Omental fat pad (tissue), 4 donors: ENCODE data around the gene IFT43. TPM values are rescaled to one million over a fixed set of nuclear protein-coding genes. Genes with fewer than 3 reads are reported as not detected.

Experiments
- ATAC-seq: fragments of 150-250 bp; one replicate; pipeline ENCODE4 v1.9.1; 2016; ENCODE audit warnings: mild to moderate bottlenecking, moderate library complexity; ENCODE audit not compliant: low FRiP score
- DNase-seq: peaks from one replicate; pipeline ENCODE4 v3.0.0-alpha.2; 2019; ENCODE audit warnings: low spot score
- total RNA-seq, 4 donors: library from RNA; depleted of rRNA; stranded (reverse); fragments of >200 nt; gene quantifications; one replicate each; pipeline ENCODE4 v1.1.0, GENCODE V29; 2016
- TF ChIP-seq, protein P1 (sequence below), 3 donors: fragments of 450-650 bp; IDR thresholded peaks; one replicate each; pipeline ENCODE4 v1.5.1; 2016 to 2017; ENCODE audit warnings: antibody characterized with exemption in 3 of 3, mild to moderate bottlenecking in 3 of 3, moderate library complexity in 2 of 3

IFT43 gene
- total RNA-seq, 4 donors from 2014 or later, result 28.7 to 38.8 (median 32.4) TPM

GRCh38 chr14:75984674-75985073, 889 bp upstream of the IFT43 start:
- ATAC-seq, result no peak
- DNase-seq, result no peak
- TF ChIP-seq, protein P1, sequence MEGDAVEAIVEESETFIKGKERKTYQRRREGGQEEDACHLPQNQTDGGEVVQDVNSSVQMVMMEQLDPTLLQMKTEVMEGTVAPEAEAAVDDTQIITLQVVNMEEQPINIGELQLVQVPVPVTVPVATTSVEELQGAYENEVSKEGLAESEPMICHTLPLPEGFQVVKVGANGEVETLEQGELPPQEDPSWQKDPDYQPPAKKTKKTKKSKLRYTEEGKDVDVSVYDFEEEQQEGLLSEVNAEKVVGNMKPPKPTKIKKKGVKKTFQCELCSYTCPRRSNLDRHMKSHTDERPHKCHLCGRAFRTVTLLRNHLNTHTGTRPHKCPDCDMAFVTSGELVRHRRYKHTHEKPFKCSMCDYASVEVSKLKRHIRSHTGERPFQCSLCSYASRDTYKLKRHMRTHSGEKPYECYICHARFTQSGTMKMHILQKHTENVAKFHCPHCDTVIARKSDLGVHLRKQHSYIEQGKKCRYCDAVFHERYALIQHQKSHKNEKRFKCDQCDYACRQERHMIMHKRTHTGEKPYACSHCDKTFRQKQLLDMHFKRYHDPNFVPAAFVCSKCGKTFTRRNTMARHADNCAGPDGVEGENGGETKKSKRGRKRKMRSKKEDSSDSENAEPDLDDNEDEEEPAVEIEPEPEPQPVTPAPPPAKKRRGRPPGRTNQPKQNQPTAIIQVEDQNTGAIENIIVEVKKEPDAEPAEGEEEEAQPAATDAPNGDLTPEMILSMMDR (IDR thresholded peaks at IDR 0.05), result no peak

- TF ChIP-seq, protein P1 (IDR thresholded peaks at IDR 0.05), result no peak
Measured at GRCh38 chr14:75986439-75986765, 839 bp downstream of the IFT43 start.

GRCh38 chr14:75987201-75987970, 1.8 kb downstream of the IFT43 start:
- ATAC-seq, result no peak
- TF ChIP-seq, protein P1 (IDR thresholded peaks at IDR 0.05), result no peak

More at GRCh38 chr14:75986439-75986765, 839 bp downstream of the IFT43 start:
- no peak for DNase-seq
- no peak for ATAC-seq

GRCh38 chr14:75989134-75989533, 3.6 kb downstream of the IFT43 start:
- TF ChIP-seq, protein P1 (IDR thresholded peaks at IDR 0.05), result no peak
- ATAC-seq, result peak; percentile 53
- DNase-seq, result no peak

More at GRCh38 chr14:75987201-75987970, 1.8 kb downstream of the IFT43 start:
- no peak for DNase-seq

- no peak for DNase-seq
- ATAC-seq, result no peak
- TF ChIP-seq, protein P1 (IDR thresholded peaks at IDR 0.05), result no peak
Measured at GRCh38 chr14:75990297-75990696, 4.7 kb downstream of the IFT43 start.

- no peak for DNase-seq
- TF ChIP-seq, protein P1 (IDR thresholded peaks at IDR 0.05), result no peak
- no peak for ATAC-seq
Measured at GRCh38 chr14:75991753-75992152, 6.2 kb downstream of the IFT43 start.

DNA sequence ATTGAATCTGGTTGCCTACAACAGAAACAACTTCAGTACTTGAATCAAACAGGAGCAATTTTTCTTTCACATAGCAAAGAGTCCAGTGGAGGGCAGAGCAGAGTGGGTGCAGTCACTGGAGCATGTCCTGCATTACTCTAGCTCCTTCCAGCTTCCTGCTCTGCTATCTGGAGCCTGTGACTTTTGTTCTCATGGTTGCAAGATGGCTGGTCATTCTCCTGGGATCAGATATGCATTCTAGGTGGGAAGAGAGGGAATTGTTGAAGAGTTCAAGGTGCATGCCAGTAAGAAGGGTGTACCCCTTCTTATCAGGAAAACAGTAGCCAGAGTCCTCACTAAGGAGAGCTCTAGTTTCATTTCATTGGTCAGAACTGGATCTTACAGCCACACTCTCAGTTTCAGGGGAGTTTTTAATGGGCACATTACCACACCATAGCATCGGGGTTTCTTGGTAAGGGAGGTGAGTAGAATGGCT, 8.0 kb downstream of the IFT43 start:
- DNase-seq (no peak), ATAC-seq (no peak)
- TF ChIP-seq, protein P1 (IDR thresholded peaks at IDR 0.05), result no peak
